Esophagus muscularis mucosa (tissue), 4 donors: Measurements from ENCODE around the gene RELT.

Source experiments
- EP300 ChIP-seq: sonication (generic); formaldehyde crosslinking; IDR thresholded peaks from one replicate; pipeline ENCODE4 v1.6.1; 2017; ENCODE audit warnings: antibody characterized with exemption
- POLR2A ChIP-seq: fragments of 450-650 bp; IDR thresholded peaks from one replicate; pipeline ENCODE4 v1.6.1; 2017; ENCODE audit warnings: antibody characterized with exemption, moderate library complexity, mild to moderate bottlenecking, low read depth
- POLR2AphosphoS5 ChIP-seq, 2 donors: sonication (generic); formaldehyde crosslinking; IDR thresholded peaks; one replicate each; pipeline ENCODE4 v1.6.1; 2017; ENCODE audit warnings: antibody characterized with exemption in 2 of 2
- TF ChIP-seq, protein P1 (sequence below), 3 experiments: fragments of 200-600 bp in 2 of 3; fragments of 450-650 bp in 1 of 3; sonication (generic) in 2 of 3; IDR thresholded peaks; one replicate each; pipeline ENCODE4 v1.5.1; 2017 to 2019; ENCODE audit warnings: antibody characterized with exemption in 3 of 3, mild to moderate bottlenecking in 2 of 3, moderate library complexity in 1 of 3

DNA sequence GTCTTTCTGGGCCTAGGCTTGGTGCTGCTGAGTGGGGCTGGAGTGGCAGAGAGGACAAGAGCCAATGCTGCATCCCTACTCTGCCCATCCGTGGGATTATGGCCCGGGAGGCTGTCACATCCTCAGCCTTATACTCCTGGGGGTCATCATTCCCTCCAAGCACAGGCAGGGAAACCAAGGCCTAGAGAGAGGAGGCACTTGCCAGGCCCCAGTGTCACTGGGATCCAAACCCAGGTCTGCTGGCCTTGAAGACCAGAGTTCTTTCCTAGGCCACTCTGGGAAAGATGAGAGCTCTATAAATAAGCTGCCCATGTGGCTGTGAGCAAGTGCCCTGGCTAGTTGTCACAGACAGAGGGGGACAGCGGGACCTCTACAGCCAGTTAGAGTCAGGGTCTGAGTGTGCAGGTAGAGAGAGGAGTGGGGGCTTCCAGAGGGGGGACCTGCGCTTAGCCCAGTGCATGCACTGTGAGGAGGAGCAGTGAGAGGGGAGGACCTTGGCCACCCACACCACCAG, 4.8 kb downstream of the RELT start:
- TF ChIP-seq, protein P1, sequence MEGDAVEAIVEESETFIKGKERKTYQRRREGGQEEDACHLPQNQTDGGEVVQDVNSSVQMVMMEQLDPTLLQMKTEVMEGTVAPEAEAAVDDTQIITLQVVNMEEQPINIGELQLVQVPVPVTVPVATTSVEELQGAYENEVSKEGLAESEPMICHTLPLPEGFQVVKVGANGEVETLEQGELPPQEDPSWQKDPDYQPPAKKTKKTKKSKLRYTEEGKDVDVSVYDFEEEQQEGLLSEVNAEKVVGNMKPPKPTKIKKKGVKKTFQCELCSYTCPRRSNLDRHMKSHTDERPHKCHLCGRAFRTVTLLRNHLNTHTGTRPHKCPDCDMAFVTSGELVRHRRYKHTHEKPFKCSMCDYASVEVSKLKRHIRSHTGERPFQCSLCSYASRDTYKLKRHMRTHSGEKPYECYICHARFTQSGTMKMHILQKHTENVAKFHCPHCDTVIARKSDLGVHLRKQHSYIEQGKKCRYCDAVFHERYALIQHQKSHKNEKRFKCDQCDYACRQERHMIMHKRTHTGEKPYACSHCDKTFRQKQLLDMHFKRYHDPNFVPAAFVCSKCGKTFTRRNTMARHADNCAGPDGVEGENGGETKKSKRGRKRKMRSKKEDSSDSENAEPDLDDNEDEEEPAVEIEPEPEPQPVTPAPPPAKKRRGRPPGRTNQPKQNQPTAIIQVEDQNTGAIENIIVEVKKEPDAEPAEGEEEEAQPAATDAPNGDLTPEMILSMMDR (IDR thresholded peaks at IDR 0.05): no peak
- TF ChIP-seq POLR2A (no peak), POLR2AphosphoS5 (IDR thresholded peaks at IDR 0.05) (no peak), EP300 (no peak)
